Panc1 (cell line): ENCODE data around the gene EYS. TPM values are rescaled to one million over a fixed set of nuclear protein-coding genes. Genes with fewer than 3 reads are reported as not detected.
"Not testable (repeated sequence)": the region's sequence is repeated elsewhere in the genome, so short reads cannot be mapped to it uniquely, and the experiment has no call there.

Source experiments
- ATAC-seq: fragments of 200-7000 bp; cut with Tn5 transposase; 2 replicates; pipeline ENCODE4 v1.9.1; 2020; ENCODE audit warnings: mild to moderate bottlenecking, moderate library complexity
- BruUV-seq: library from RNA; stranded (reverse); fragments of 400-500 nt; replicated peaks from 2 replicates; lab custom pipeline; 2021; lab: Mats Ljungman, UMichigan
- CTCF ChIA-PET: fragments of 300-600 bp; sonication (Branson Sonifier 250); formaldehyde crosslinking; loops from one replicate; lab custom pipeline; 2022; ENCODE audit warnings: antibody characterized with exemption; lab: Charles Lee
- POLR2A ChIA-PET: fragments of 300-600 bp; sonication (Branson Sonifier 250); formaldehyde crosslinking; loops from one replicate; lab custom pipeline; 2022; ENCODE audit warnings: antibody characterized with exemption; lab: Charles Lee
- DNase-seq: peaks from one replicate; pipeline ENCODE4 v3.0.0-alpha.2; 2010; ENCODE audit warnings: low read depth, low spot score
- H3K27ac ChIP-seq: 2 replicates; pipeline ENCODE4 v1.5.1; 2011; ENCODE audit warnings: mild to moderate bottlenecking, low read length, inconsistent platforms
- H3K27me3 ChIP-seq: fragments of 200-500 bp; sonication (Bioruptor generic); 2 replicates; pipeline ENCODE4 v1.6.0; 2014; ENCODE audit warnings: low read length, inconsistent platforms; ENCODE audit not compliant: control insufficient read depth, insufficient read depth
- H3K36me3 ChIP-seq: fragments of 200-500 bp; sonication (Bioruptor generic); 2 replicates; pipeline ENCODE4 v1.5.1; 2014; ENCODE audit warnings: inconsistent platforms, mild to moderate bottlenecking, low read length, moderate library complexity; ENCODE audit not compliant: control insufficient read depth, insufficient read depth
- H3K4me1 ChIP-seq: 2 replicates; pipeline ENCODE4 v1.5.1; 2011; ENCODE audit warnings: inconsistent platforms, mild to moderate bottlenecking, low read length, moderate library complexity; ENCODE audit not compliant: control insufficient read depth, insufficient read depth
- H3K4me3 ChIP-seq, 2 experiments: 2 replicates each; pipeline ENCODE4 v1.5.1; 2011 to 2012; ENCODE audit warnings: low read depth in 2 of 2, low read length in 2 of 2, mild to moderate bottlenecking in 2 of 2, inconsistent platforms in 1 of 2, moderate library complexity in 1 of 2
- H3K9me3 ChIP-seq: fragments of 200-500 bp; sonication (Bioruptor generic); 2 replicates; pipeline ENCODE4 v1.5.1; 2014; ENCODE audit warnings: low read depth, mild to moderate bottlenecking, inconsistent platforms, low read length, moderate library complexity; ENCODE audit not compliant: control insufficient read depth, insufficient read depth
- CTCF ChIP-seq: fragments of 450-650 bp; IDR thresholded peaks from 2 replicates; pipeline ENCODE4 v1.5.1; 2017; ENCODE audit warnings: mild to moderate bottlenecking
- POLR2AphosphoS5 ChIP-seq: IDR thresholded peaks from 2 replicates; pipeline ENCODE4 v1.6.1; 2012; ENCODE audit warnings: mild to moderate bottlenecking, low read depth, low read length, moderate library complexity
- SIN3A ChIP-seq: IDR thresholded peaks from 2 replicates; pipeline ENCODE4 v1.6.1; 2012; ENCODE audit warnings: low read depth, mild to moderate bottlenecking, low read length, moderate library complexity, borderline replicate concordance; ENCODE audit not compliant: insufficient read depth
- TCF7L2 ChIP-seq: IDR thresholded peaks from 2 replicates; pipeline ENCODE4 v1.6.1; 2011; ENCODE audit warnings: mild to moderate bottlenecking, low read depth, low read length, inconsistent platforms
- in situ Hi-C: cut with HindIII; loops from 2 replicates; pipeline ENCODE4 v1.10.0; 2016; ENCODE audit warnings: low sequenced_read_pairs, low pct_unique_long_range_greater_than_20kb
- intact Hi-C: fragments of 100-400 bp; cut with micrococcal nuclease; formaldehyde crosslinking; loops from one replicate; pipeline ENCODE4 v1.10.0; 2022; ENCODE audit not compliant: unreplicated experiment
- total RNA-seq: library from RNA; stranded (reverse); gene quantifications from one replicate; pipeline ENCODE4 v1.2.1, GENCODE V29; 2021; ENCODE audit not compliant: unreplicated experiment
- TF ChIP-seq, protein P1 (sequence below), 2 experiments: IDR thresholded peaks; 2 replicates each; pipeline ENCODE4 v1.6.1; 2011 to 2012; ENCODE audit warnings: low read depth in 2 of 2, control low read depth in 1 of 2, low read length in 1 of 2, mild to moderate bottlenecking in 1 of 2, moderate library complexity in 1 of 2; ENCODE audit not compliant: insufficient read depth in 1 of 2

Gene EYS
- total RNA-seq, 1 experiment from 2014 or later, result not detected

DNA sequence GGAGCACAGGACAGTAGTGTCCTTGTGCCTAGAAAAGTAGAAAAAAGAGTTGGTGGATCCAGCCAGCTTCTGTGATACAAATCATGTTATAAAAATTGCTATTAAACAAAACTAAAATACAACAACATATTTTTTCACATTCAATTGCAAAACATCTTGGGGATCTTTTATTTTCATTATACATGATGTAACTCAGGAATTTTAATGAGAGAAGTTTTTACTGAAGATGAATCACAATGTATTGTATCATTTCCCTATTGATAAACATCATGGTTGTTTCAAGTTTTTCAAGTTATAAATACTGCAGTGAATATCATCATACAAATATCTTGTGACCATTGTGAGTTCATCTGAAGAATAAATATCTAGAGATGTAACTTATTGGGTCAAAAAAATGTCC is 1463.4 kb downstream of the EYS start:
- intact Hi-C loops (no loop called here), in situ Hi-C loops (no loop called here)
- H3K36me3 ChIP-seq, result no peaks in the 10 kb centered on the region
- H3K9me3 ChIP-seq, result no peaks in the 10 kb centered on the region; the same call in 1 of the 2 replicates
- DNase-seq, result no peak
- TF ChIP-seq, protein P1, sequence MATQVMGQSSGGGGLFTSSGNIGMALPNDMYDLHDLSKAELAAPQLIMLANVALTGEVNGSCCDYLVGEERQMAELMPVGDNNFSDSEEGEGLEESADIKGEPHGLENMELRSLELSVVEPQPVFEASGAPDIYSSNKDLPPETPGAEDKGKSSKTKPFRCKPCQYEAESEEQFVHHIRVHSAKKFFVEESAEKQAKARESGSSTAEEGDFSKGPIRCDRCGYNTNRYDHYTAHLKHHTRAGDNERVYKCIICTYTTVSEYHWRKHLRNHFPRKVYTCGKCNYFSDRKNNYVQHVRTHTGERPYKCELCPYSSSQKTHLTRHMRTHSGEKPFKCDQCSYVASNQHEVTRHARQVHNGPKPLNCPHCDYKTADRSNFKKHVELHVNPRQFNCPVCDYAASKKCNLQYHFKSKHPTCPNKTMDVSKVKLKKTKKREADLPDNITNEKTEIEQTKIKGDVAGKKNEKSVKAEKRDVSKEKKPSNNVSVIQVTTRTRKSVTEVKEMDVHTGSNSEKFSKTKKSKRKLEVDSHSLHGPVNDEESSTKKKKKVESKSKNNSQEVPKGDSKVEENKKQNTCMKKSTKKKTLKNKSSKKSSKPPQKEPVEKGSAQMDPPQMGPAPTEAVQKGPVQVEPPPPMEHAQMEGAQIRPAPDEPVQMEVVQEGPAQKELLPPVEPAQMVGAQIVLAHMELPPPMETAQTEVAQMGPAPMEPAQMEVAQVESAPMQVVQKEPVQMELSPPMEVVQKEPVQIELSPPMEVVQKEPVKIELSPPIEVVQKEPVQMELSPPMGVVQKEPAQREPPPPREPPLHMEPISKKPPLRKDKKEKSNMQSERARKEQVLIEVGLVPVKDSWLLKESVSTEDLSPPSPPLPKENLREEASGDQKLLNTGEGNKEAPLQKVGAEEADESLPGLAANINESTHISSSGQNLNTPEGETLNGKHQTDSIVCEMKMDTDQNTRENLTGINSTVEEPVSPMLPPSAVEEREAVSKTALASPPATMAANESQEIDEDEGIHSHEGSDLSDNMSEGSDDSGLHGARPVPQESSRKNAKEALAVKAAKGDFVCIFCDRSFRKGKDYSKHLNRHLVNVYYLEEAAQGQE (IDR thresholded peaks at IDR 0.05; ENCODE audit: insufficient read depth in 1 of 2, low read depth in 2 of 2, low read length in 1 of 2), result no peak
- TF ChIP-seq POLR2AphosphoS5 (no peak), TCF7L2 (no peak), CTCF (no peak), SIN3A (no peak)
- H3K27me3 ChIP-seq, result no peaks in the 10 kb centered on the region
- ChIA-PET POLR2A (no interaction called here), CTCF (no interaction called here)
- no peak for ATAC-seq
- H3K4me3 ChIP-seq, result no peak overlapping the region
- H3K4me1 ChIP-seq, result no peaks in the 10 kb centered on the region
- BruUV-seq, result no TSS peak
- H3K27ac ChIP-seq, result no peak overlapping the region

- H3K9me3 ChIP-seq, ATAC-seq, BruUV-seq, intact Hi-C loops, POLR2A ChIA-PET, H3K27me3 ChIP-seq, H3K36me3 ChIP-seq, H3K4me1 ChIP-seq, CTCF ChIA-PET, DNase-seq, in situ Hi-C loops, H3K4me3 ChIP-seq, H3K27ac ChIP-seq: not testable (repeated sequence)
Observed at GRCh38 chr6:64238908-64239307, 1468.1 kb downstream of the EYS start.

DNA sequence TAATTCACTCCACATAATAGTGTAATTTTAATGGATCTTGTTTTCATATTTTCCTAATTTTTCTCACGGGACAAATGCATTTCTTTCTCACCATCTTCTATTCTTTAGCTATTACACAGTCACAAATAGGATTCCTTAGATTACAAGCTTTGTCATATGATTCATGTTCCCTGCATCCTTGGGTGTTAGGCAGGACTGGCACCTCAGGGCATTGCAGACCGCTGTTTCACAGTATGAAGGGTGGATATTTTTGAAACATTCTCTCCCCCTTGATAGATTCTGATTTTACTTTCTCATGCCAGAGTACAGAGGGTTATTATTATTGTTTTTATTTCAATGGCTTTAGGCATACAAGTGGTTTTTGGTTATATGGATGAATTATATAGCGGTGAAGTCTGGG is 1469.0 kb downstream of the EYS start:
- no peaks in the 10 kb centered on the region for H3K4me1 ChIP-seq
- no peaks in the 10 kb centered on the region for H3K27me3 ChIP-seq
- in situ Hi-C loops (no loop called here), intact Hi-C loops (no loop called here)
- no peak for ATAC-seq
- CTCF ChIA-PET, result no interaction called here
- POLR2A ChIA-PET, result no interaction called here
- no peaks in the 10 kb centered on the region for H3K36me3 ChIP-seq
- BruUV-seq, result no TSS peak
- no peak overlapping the region for H3K27ac ChIP-seq
- H3K4me3 ChIP-seq, result no peak overlapping the region
- TF ChIP-seq SIN3A (no peak), CTCF (no peak), TCF7L2 (no peak), POLR2AphosphoS5 (no peak)
- TF ChIP-seq, protein P1 (IDR thresholded peaks at IDR 0.05; ENCODE audit: insufficient read depth in 1 of 2, low read depth in 2 of 2, low read length in 1 of 2), result no peak
- no peak for DNase-seq
- no peaks in the 10 kb centered on the region for H3K9me3 ChIP-seq
